Activated T-helper 1 cell treated with anti-CD3 and anti-CD28 coated beads, Interleukin-12 subunit alpha, Interleukin-12 subunit beta, Interleukin-2, Interleukin-4 antibody, amounts not matched to agents 30 ng/mL and 10 ng/mL and 1 ng/mL, durations not matched to agents 14 hours and 24 hours and 36 hours (primary cell): ENCODE measurements around the gene NR4A3. TPM values are rescaled to one million over a fixed set of nuclear protein-coding genes. Genes with fewer than 3 reads are reported as not detected.

ENCODE experiments used
- DNase-seq: peaks from one replicate; pipeline ENCODE4 v3.0.0; 2021; ENCODE audit warnings: low spot score
- H3K27ac Mint-ChIP-seq: one replicate; pipeline ENCODE4 v1.8.0; 2021; ENCODE audit warnings: mild to moderate bottlenecking, mixed read lengths
- H3K27me3 Mint-ChIP-seq: one replicate; pipeline ENCODE4 v1.8.0; 2022; ENCODE audit warnings: mild to moderate bottlenecking, moderate library complexity, mixed read lengths; ENCODE audit not compliant: insufficient read depth
- H3K36me3 Mint-ChIP-seq: one replicate; pipeline ENCODE4 v1.8.0; 2021; ENCODE audit warnings: low read depth, mixed read lengths
- H3K4me1 Mint-ChIP-seq: one replicate; pipeline ENCODE4 v1.8.0; 2021; ENCODE audit warnings: low read depth, mixed read lengths
- H3K4me3 Mint-ChIP-seq: one replicate; pipeline ENCODE4 v1.8.0; 2021; ENCODE audit warnings: mild to moderate bottlenecking, moderate library complexity, mixed read lengths
- H3K9me3 Mint-ChIP-seq: one replicate; pipeline ENCODE4 v1.8.0; 2021; ENCODE audit warnings: mixed read lengths
- intact Hi-C: fragments of 100-400 bp; cut with micrococcal nuclease; formaldehyde crosslinking; loops from one replicate; pipeline ENCODE4 v1.15.1; 2024
- total RNA-seq: library from RNA; stranded (reverse); gene quantifications from 2 replicates; pipeline ENCODE4 v1.2.3, GENCODE V29; 2022

The NR4A3 gene
- total RNA-seq, 1 donor from 2014 or later: 68.6 TPM

DNA sequence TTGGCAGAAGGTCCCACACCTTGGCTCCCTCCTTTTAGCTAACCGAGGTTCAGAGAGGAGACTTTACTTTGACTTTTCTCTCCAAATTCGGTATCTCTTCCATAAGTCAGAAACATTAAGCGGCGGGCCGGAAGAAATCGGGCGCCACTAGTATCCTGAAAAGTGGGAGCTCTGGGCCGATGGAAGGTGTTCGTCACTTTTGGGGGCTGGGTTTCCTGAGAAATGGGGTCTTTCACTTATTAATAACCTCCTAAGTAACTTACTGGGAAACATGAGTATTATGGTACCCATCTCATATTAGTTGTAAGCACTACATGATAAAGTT is 85.5 kb downstream of the NR4A3 start:
- intact Hi-C loops: loop anchor here (2.0 to 5.0 kb wide), 5 partner anchors 40 to 690 kb away; no protein-coding TSS in a partner anchor
- Mint-ChIP-seq H3K9me3 (no peaks in the 10 kb centered on the region), H3K36me3 (peaks cover 9% of the 10 kb centered on the region), H3K4me3 (peak overlapping the region; percentile 96), H3K4me1 (peaks cover 33% of the 10 kb centered on the region), H3K27me3 (peaks cover 11% of the 10 kb centered on the region), H3K27ac (peak overlapping the region; percentile 96)
- no peak for DNase-seq

DNA sequence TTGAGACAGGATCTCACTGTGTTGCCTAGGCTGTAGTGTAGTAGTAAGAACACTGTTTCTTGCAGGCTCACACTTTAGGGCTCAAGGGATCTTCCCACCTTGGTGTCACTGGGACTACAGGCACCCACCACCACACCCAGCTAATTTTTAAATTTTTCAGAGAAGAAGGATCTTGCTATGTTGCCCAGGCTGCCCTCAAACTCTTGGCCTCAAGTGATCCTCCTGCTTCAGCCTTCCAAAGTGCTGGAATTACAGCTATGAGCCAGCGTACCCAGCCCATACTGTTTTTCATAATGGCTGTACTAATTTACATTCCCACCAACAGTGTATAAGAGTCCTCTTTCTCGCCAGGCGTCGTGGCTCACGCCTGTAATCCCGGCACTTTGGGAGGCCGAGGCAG is 89.9 kb downstream of the NR4A3 start:
- intact Hi-C loops: no loop called here
- peaks cover 20% of the 10 kb centered on the region for H3K36me3 Mint-ChIP-seq
- no peaks in the 10 kb centered on the region for H3K9me3 Mint-ChIP-seq

More for the DNA sequence above, 89.9 kb downstream of the NR4A3 start:
- Mint-ChIP-seq H3K27me3 (no peaks in the 10 kb centered on the region), H3K4me1 (peaks cover 29% of the 10 kb centered on the region), H3K27ac (no peak overlapping the region), H3K4me3 (no peak overlapping the region)
- no peak for DNase-seq

Other genes starting within 250 kb of the NR4A3 start
- 20.5 and 22.1 TPM in 2 replicates for gene STX17, start 84.8 kb downstream of the NR4A3 start, total RNA-seq